ENCODE data around the gene GLCE.

GLCE gene

GRCh38 chr15:69200832-69201745 lies 40.7 kb downstream of the GLCE start:
- no peak for DNase-seq (ENCODE audit: low read depth, low spot score)

DNA sequence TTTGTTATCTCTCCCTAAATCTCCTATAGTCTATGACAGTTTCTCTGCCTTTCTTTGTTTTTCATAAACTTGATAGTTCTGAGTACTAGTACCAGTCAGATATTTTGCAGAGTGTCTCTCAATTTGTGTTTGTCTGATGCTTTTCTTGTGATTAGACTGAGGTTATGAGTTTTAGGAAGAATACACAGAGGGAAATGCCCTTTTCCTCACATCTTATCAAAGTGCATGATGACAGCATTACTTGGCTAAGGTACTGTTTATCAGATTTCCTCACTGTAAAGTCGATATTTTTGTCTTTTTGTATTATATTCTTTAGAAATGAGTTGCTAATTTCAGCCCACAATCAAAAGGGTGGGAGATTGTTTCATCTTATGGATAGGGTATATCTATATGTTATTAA lies 45.6 kb downstream of the GLCE start:
- DNase-seq (ENCODE audit: low read depth, low spot score), result no peak

DNA sequence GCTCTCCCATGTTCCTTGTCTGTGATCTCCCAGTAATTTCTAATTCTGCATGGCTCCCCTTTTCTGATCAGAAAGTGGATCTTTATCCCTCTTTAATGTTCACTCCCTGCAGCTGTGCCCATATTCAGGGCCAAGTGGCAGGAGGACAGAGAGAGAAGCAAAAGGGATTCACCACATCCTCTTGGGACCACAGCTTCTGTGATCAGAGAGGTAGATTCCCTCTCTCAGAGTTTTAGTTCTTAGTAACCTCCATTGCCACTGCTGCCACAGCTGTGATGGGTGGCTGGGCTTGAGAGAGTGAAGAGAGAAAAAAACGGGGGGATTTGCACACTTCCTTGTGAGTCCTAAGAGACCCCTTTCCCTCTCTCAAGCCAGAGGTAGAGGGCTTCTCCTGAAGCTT lies 49.2 kb downstream of the GLCE start:
- no peak for DNase-seq (ENCODE audit: low read depth, low spot score)

DNA sequence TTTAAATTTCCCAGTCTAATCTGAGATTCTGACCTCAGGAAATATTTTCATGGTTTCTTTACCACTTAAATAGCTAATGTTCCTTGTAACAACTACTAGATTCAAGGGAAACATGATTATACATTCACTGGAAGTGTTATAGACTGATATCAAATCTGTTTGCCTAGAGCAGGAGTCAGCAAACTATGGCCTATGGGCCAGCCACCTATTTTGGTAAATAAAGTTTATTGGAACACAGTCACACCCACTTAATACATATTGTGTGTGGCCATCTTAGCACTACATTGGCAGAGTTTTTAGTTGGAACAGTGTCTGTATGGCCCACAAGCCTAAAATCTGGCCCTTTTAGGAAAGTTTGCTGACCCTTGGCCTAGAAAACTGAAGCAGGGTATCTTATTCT lies 50.1 kb downstream of the GLCE start:
- no peak for DNase-seq (ENCODE audit: low read depth, low spot score)

DNA sequence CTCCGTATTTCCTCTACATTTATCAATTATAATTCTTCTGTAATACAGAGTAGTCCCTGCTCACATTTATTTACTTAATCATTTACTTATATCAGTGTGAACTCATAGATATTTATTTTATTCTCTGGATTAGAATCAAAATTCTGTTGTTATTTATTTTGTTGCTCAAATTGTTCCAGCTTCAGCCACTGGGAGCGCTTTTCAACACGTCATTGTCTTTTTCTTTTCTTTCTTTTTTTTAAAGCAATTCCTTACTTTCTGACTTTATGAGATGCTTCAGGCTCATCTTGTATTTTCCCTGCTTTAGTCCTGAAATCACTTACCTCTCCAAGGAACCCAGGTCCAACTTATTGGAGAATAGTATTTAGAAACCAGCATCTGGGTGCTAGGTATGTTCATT lies 53.4 kb downstream of the GLCE start:
- DNase-seq (ENCODE audit: low read depth, low spot score), result no peak

DNA sequence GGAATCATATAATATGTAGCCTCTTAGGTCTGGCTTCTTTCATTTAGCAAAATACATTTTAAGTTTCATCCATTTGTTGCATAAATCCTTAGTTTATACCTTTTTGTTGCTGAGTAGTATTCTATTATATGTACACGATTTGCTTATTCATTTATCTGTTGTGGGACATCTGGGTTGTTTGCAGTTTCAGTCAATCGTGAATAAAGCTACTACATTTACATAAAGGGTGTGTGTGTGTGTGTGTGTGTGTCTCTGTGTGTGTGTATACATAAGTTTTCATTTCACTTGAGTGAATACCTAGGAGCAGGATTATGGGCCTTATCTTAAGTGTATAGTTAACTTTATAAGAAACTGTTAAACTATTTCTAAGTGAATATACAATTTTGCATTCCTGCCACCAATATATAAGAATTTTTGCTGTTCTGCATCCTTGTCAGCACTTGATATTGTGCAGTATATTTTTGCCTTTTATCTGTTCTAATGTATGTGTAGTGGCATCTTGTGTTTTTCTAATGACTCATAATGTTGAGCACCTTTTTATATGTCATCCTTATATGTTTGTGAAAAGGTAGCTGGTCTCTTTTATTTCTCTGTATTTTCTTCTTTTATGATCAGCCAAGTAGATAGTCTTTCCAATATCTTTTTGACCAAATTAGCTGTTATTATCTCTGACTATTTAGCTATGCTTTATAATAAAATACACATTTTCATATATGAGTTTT lies 55.0 kb downstream of the GLCE start:
- DNase-seq (ENCODE audit: low read depth, low spot score), result no peak

DNA sequence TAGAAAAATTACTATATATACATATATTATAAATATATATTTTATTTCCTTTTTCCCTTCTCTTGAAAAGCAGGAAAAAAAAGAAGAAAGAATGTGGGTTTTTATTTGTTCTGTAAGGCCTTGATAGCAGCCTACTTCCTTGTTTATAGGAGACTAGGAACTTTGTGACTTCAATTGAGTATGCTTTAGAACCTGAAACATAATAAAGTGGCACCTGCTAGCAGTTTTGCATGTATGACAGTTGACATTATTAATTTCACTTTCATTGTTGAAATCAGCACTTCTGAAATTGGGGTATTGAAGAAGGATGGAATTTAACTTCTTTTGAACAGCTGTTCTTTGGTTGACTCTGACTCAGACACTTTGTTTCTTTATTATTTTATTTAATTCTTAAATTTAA lies 56.9 kb downstream of the GLCE start:
- no peak for DNase-seq (ENCODE audit: low read depth, low spot score)

GRCh38 chr15:69219690-69220089 lies 59.3 kb downstream of the GLCE start:
- DNase-seq (ENCODE audit: low read depth, low spot score), result no peak

DNA sequence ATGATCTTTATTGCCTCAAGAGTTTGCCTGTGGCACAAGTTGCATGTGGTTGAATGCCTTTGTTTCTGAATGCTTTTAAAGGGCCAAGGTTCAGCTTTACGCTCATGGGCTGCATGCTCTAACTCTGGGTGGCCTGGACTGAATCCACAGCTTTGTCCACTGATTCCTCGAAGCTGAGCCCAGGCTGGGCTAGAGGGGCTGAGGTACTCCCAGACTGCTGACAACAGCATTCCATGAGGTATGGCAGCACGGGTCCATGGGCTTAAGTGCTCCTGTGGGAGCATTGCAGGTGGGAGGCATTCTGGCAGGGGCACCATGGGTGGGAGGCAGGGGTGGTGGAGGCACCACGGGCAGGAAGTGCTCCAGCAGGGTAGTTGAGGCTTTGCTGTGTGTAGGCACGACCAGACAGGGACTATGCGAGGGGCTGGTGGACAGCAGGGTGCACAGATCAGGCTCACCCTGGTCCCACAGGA lies 61.6 kb downstream of the GLCE start:
- no peak for DNase-seq (ENCODE audit: low read depth, low spot score)

DNA sequence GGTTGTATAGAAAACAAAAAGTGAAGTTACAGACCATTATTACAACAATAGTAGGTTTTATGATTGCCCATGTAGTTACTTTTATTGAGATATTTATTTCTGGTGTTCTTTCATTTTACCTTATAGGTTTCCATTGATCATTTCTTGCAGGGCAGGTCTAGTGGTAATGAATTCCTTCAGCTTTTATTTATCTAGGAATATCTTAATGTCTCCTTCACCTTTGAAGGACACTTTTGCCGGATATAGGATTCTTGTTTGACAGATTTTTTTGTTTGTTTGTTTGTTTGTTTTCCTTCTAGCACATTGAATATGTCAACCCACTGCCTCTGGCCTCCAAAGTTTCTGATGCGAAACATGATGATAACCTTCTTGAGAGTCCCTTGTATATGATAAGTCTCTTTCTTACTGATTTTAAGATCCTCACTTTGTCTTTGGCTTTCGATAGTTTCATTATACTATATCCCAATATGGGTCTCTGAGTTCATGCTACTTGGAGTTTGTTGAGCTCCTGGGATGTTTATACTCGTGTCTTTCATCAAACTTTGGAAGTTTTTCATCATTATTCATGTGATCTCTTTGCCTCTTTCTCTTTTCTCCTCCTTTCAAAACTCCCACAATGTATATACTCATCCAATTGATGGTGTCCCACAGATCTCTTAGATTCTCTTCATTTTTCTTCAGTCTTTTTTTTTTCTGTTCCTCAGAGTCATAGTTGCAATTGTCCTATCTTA lies 62.8 kb downstream of the GLCE start:
- DNase-seq (ENCODE audit: low read depth, low spot score), result no peak

DNA sequence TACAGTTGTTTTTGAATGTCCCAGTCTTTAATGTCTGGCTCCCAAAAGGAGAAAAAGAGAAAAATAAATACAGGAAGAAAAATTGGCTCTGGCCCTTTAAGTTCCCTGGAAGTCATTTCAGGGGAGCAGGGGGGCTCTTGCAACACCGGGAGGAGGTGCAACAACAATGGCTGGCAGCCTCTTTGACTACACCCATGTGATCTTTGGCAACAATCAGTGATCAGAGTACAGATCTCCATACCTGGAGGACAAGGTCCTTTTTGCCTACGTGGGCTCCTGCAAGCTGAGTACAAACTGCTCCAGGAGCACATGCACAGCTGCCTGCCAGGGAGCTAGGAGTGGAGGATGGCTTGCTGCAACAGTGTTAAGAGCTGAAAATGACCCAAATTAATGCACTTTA lies 63.9 kb downstream of the GLCE start:
- DNase-seq (ENCODE audit: low read depth, low spot score), result no peak

- peak; percentile 16 for DNase-seq (ENCODE audit: low read depth, low spot score)
Measured at GRCh38 chr15:69225355-69226022, 65.1 kb downstream of the GLCE start.

- no peak for DNase-seq (ENCODE audit: low read depth, low spot score)
Measured at GRCh38 chr15:69226023-69226355, 65.6 kb downstream of the GLCE start.

GRCh38 chr15:69232144-69232543 lies 71.7 kb downstream of the GLCE start:
- DNase-seq (ENCODE audit: low read depth, low spot score), result no peak

DNA sequence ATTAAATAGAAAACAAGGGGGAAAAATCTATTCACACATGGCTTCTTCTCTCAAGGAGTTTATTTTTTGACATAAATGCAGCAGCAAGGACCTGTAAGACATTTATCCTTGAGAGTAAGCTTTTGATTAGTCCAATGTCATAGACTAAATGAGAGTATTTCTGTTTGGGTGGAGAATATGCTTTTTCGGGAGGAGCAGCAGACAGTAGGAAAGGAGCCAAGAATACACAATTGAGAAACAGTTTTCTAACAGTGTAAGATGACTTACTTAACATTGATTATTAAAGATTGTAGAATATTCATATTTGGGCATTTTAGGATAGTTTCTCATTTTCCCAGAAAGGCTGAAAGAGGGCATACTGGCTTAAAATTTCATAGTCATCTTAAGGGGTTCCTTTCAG lies 72.3 kb downstream of the GLCE start:
- no peak for DNase-seq (ENCODE audit: low read depth, low spot score)

- no peak for DNase-seq (ENCODE audit: low read depth, low spot score)
Measured at GRCh38 chr15:69234676-69235075, 74.2 kb downstream of the GLCE start.

DNA sequence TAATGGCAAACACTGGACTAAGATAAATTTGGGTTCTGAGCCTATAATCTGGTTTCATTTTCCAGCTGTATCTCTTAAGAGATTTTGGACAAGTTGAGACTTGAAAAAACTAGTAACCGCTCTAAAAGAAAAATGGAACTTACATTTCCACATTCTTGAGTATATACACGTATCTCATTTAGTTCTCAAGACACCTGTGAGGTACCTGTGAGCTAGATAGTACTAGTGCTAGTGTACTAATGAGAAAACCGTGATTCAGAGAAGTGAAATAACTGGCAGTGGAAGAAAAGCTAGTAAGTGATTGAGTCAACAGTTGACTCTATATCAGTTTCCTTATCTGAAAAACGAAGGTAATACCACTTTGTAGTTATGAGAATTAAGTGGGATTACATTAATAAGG lies 76.1 kb downstream of the GLCE start:
- no peak for DNase-seq (ENCODE audit: low read depth, low spot score)

DNA sequence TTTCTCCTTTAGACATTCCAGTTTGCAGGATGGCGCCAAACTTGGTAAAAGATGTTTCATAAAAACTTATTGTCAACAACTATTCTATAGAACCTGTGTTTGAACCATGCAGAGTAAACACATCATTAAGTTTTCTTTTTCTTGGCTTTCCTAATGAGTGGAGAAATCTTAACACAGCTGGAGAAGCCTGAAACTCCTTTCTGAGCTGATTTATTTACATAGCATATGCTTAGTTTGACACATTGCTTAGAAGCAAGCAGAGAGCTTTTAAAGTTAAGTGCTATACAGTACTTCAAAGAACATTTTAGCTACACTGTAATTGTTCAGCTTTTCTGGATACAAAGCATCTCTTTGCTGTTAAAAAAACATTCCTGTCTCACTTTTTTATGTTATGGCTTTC lies 77.3 kb downstream of the GLCE start:
- DNase-seq (ENCODE audit: low read depth, low spot score), result no peak

GRCh38 chr15:69244798-69245197 lies 84.4 kb downstream of the GLCE start:
- no peak for DNase-seq (ENCODE audit: low read depth, low spot score)

DNA sequence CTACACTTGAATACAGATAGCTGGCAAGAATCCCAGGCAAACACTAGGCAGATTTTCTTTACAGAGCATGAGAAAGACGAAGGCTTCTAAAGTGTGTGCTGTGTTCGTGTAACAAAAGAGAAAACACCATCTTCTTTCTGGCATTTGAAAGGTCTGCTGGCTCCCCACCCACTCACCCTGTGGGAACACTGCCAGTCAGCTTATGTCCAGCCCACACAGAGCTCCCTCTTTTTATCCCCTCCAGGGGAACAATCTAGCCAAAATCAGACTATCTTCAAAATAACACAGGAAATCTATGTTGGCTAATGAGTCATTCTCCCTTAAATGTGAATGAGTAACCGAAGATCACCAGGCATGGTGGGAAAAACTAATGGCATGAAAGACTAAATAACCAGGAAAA lies 92.7 kb downstream of the GLCE start:
- DNase-seq (ENCODE audit: low read depth, low spot score), result peak; percentile 51

- DNase-seq (ENCODE audit: low read depth, low spot score), result no peak
Measured at GRCh38 chr15:69265347-69265955, 105.0 kb downstream of the GLCE start.
